GM19455 (cell line): Measurements from ENCODE around the gene TANGO2.

Experiments
- ATAC-seq: cut with Tn5 transposase; IDR thresholded peaks from one replicate; pipeline ENCODE4 v1.9.1; 2021; ENCODE audit not compliant: unreplicated experiment

The TANGO2 gene

DNA sequence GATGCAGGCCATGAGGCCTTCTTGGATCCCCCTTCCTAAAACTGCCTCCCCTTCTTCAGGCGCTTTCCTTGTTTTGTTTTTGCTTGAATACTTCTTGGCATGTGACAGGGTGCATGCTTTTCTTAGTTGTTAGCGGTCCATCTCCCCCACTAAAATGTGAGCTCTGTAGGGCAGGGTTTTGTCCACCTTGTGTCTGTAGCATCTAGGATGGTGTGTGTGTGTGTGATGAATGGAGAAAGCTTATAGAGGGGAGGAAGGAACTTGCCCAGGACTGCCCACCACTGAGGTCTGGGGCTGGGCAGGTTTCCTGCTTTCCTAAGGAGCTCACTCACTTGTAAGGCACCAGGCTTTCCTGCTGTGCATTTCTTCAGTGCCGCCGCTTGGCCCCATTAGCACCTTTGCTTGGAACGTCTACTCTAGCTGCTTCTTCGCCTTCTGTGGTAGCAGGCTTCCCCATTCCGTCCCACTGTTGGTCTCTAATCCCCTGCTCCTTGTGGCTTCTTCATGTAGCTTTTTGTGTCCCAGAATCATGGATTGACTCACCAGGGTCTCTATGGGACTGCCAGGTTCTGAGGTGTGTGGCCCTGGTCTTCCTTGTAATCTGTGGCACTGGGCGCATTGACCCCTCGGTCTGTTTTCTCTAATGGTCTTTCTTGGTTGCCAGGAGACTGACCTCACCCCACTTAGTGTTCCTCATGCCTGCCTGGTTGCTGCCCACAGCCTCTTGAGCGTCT, 62.4 kb downstream of the TANGO2 start:
- no peak for ATAC-seq

- ATAC-seq, result no peak
These were observed 63.1 kb downstream of the TANGO2 start for GRCh38 chr22:20083891-20084546.

DNA sequence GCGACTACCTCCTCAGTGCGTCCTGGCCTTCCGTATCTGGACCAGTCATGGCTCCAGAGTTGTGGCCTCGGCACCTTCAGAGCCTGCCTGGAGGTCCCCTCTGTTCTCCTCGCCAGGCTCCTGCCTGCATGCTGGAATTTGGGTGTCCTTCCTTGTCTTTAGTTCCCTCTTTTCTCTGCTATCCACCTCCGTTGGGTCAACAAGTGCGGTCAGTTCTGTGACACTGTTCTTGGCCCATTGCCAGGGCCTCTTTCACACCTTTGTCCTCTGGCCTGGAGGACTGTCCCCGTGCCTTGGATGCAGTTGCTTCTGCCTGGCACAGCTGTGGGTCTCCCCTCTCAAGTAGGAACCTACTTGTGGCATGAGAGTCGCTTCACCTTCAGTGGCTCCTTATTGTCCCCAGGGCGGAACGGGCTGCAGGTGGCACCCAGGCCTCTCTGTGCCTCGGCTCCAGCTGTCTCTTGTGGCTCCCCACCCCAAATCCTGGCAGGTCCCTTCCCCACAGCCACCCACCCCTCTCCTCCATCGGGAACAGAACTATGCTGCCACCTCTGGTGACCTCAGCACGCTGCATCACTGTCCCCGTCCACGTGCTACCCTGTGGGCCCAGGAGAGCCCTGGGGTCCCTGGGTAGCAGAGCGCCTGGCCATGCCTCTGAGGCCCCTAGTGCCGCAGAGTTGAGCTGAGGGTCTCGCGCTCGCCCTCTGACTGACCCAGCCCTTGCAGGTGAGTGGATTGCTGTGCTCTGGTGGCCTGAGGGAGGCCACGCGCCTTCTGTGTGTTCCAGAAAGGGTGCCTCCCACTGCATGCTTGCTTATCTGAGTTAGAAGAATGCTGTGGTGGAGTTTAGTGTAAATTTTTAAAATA, 63.9 kb downstream of the TANGO2 start:
- ATAC-seq, result no peak

DNA sequence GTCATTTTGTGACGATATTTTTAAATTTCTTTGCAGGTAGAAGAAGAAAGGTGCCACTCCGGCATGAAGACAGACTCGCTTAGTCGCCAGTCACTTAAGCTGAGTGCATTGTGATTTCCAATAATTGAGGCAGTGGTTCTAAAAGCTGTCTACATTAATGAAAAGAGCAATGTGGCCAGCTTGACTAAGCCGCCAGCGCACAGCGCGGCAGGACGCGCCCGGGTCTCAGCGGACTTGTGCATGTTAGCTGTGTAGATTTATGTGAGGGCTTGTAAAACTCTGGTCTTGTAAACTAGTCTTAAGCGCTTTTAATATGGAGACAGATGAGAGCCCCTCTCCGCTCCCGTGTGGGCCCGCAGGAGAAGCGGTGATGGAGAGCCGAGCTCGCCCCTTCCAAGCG, 64.7 kb downstream of the TANGO2 start:
- ATAC-seq, result no peak

- ATAC-seq, result no peak
These were observed 65.2 kb downstream of the TANGO2 start for GRCh38 chr22:20086101-20086599.

GRCh38 chr22:20086763-20087162, 65.9 kb downstream of the TANGO2 start:
- ATAC-seq, result no peak

- no peak for ATAC-seq
These were observed 66.7 kb downstream of the TANGO2 start for GRCh38 chr22:20087319-20088262.

GRCh38 chr22:20088263-20088648, 67.3 kb downstream of the TANGO2 start:
- ATAC-seq, result no peak

GRCh38 chr22:20089226-20089976, 68.5 kb downstream of the TANGO2 start:
- ATAC-seq, result no peak

GRCh38 chr22:20089977-20090729, 69.2 kb downstream of the TANGO2 start:
- no peak for ATAC-seq

DNA sequence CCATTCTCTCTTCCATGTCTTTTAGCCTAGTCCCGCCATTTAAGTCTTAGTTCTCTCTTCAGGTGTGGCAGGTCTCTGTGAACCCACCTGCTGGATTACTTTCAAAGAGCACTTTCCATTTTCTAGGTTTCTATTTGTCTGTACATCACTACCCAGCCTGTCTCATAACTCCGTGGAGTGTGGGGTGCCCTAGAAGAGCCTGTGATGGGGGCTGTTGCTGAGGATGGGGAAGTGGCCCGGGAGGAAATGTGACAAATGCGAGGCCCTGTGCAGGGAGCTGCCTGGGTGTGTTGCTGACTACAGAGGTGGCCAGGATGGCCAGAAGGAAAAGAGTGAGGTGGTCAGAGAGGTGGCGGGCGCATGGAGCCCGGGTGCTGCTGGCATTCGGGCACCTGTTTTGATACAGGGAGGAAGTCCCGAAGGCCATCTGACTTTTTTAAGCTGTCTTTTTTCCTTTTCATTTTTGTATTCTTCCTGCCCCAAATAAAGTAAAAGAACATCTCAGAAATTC, 69.9 kb downstream of the TANGO2 start:
- ATAC-seq, result no peak

DNA sequence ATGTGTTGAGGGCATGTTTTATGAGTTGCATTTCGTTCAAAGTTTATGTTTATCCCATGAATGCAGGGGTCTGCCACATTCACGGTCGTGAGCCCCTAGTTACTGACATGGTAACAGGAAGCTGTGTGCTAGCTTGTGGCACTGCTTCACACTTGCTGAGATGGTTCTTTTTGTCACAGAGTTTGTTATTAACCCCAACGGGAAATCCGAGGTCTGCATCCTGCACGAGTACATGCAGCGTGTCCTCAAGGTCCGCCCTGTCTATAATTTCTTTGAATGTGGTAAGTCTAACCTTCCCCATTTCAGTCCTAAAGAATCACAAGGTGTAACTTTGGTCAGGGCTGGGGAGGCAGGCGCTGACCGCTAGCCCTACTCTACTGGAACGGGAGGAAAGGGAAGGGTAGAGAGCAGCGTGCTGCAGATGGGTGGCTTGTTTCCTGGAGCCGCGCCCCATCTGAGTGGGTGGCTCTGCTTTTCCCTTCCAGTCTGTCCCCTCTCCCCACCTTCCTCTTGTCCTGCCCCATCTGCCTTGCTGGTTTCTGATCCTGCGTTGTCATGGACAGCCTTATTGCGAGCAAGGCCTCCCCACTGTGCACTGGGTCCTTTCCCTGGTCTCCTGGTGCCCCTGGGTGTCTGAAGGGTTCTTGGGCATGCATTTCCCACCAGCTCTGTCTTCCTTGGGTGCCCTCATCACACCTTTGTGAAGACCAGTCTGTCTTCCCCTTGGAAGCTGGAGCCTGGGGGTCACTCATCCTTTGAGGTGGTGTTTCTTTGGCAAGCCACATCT, 71.0 kb downstream of the TANGO2 start:
- no peak for ATAC-seq

DNA sequence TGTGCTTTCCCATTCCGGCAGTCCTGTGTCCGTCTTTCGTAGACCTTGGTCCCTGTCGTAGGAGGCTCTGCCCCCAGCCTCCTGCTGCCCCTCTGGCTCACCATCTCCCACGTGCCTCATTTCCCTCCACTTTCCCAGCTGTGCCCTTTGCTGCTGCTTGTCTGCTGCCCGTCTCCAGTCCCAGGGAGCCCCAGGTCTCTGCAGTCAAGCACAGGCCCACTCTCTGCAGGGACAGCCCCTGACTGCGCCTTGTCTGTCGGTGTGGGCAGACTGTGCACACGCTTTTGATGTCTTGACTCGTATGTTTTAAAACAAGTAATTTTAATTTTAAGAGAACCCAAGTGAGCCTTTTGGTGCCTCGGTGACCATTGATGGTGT, 71.6 kb downstream of the TANGO2 start:
- ATAC-seq, result no peak

- ATAC-seq, result no peak
These were observed 72.7 kb downstream of the TANGO2 start for GRCh38 chr22:20093418-20094196.

DNA sequence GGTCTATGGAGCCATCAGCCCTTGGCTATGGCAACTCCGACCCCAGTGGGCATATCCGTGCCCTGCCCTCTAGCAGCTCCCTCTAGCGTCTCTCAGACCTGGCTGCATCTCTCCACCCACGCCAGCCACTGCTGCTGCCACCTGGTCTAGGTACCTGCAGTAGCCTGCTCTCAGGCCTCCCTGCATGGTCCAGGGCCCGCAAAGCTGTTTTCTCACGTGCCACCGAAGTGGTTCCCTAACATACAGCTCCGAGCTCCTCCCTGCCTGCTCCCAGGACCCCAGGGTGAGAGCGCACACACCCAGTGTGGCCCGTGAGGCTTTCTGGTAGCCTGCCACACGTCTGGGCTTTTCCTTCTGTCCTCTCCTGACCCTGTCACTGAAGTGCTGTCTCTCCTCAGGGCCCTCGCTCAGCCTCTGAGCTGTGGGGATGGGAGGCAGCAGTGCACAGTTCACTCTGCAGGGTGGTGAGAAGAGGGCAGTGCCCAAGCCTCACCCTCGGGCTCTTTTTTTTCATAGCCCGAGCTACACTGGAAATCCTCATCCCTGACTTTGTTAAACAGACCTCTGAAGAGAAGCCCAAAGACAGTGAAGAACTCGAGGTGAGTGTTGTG, 73.4 kb downstream of the TANGO2 start:
- no peak for ATAC-seq

DNA sequence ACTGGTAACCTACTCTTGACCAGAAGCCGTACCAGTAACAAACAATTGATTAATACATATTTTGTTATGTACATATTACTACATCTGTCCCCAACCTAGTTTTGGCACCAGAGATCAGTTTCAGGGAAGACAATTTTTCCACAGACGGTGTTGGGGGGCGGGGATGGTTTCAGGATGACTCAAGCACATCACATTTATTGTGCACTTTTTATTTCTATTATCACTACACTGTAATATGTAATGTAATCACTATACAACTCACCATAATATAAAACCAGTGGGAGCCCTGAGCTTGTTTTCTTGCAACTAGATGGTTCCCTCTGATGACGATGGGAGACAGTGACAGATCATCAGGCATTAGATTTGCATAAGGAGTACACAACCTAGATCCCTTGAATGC, 74.6 kb downstream of the TANGO2 start:
- no peak for ATAC-seq
